GM12878 (cell line): Measurements from ENCODE around the gene EIF1. TPM values are rescaled to one million over a fixed set of nuclear protein-coding genes. Genes with fewer than 3 reads are reported as not detected.
A peak's percentile ranks its signal among the peaks of the same experiment; 100 is the strongest.

Experiments
- ATF7 ChIP-seq: fragments of 450-650 bp; IDR thresholded peaks from 2 replicates; pipeline ENCODE4 v1.6.1; 2016; ENCODE audit warnings: low read depth, mild to moderate bottlenecking
- BHLHE40 ChIP-seq, 2 experiments: fragments of 450-650 bp in 1 of 2; IDR thresholded peaks; 2 replicates each; pipeline ENCODE4 v1.6.1; 2011 to 2017; ENCODE audit warnings: low read depth in 2 of 2, borderline replicate concordance in 1 of 2, improper control_type of control experiment in 1 of 2, low read length in 1 of 2, mild to moderate bottlenecking in 1 of 2
- CBFB ChIP-seq: IDR thresholded peaks from 2 replicates; pipeline ENCODE4 v1.6.1; 2016; ENCODE audit warnings: antibody characterized with exemption, low read depth
- CEBPB ChIP-seq, 2 experiments: fragments of 150-350 bp in 1 of 2; IDR thresholded peaks; 2 replicates each; pipeline ENCODE4 v1.6.1; 2012 to 2014; ENCODE audit warnings: low read depth in 2 of 2, low read length in 2 of 2, borderline replicate concordance in 1 of 2, inconsistent platforms in 1 of 2
- HCFC1 ChIP-seq: fragments of 150-350 bp; IDR thresholded peaks from 2 replicates; pipeline ENCODE4 v1.6.1; 2014; ENCODE audit warnings: low read length
- MEF2B ChIP-seq: fragments of 450-650 bp; IDR thresholded peaks from 2 replicates; pipeline ENCODE4 v1.6.1; 2018; ENCODE audit warnings: mild to moderate bottlenecking, moderate library complexity; ENCODE audit not compliant: partially characterized antibody, poor library complexity, severe bottlenecking
- NFYA ChIP-seq: IDR thresholded peaks from 2 replicates; pipeline ENCODE4 v1.6.1; 2011; ENCODE audit warnings: low read depth, mild to moderate bottlenecking, low read length, improper control_type of control experiment, borderline replicate concordance
- PAX5 ChIP-seq: IDR thresholded peaks from 2 replicates; pipeline ENCODE4 v1.6.1; 2011; ENCODE audit warnings: low read depth, low read length, borderline replicate concordance
- RUNX3 ChIP-seq: IDR thresholded peaks from 2 replicates; pipeline ENCODE4 v1.6.1; 2012; ENCODE audit warnings: low read length, inconsistent platforms
- SMAD1 ChIP-seq: fragments of 450-650 bp; IDR thresholded peaks from 2 replicates; pipeline ENCODE4 v1.6.1; 2018; ENCODE audit warnings: mild to moderate bottlenecking, low read depth; ENCODE audit not compliant: partially characterized antibody
- SMARCA5 ChIP-seq: fragments of 450-650 bp; IDR thresholded peaks from 2 replicates; pipeline ENCODE4 v1.6.1; 2017; ENCODE audit warnings: mild to moderate bottlenecking
- SMC3 ChIP-seq: IDR thresholded peaks from 2 replicates; pipeline ENCODE4 v1.6.1; 2011; ENCODE audit warnings: low read length, improper control_type of control experiment, borderline replicate concordance
- SP1 ChIP-seq: IDR thresholded peaks from one replicate; pipeline ENCODE4 v1.6.1; 2011; ENCODE audit warnings: low read depth, low read length
- TCF3 ChIP-seq: IDR thresholded peaks from 2 replicates; pipeline ENCODE4 v1.6.1; 2012; ENCODE audit warnings: low read depth, mild to moderate bottlenecking, low read length, borderline replicate concordance; ENCODE audit not compliant: insufficient read depth
- YBX1 ChIP-seq: fragments of 450-650 bp; IDR thresholded peaks from 2 replicates; pipeline ENCODE4 v1.6.1; 2016; ENCODE audit warnings: antibody characterized with exemption
- polyA plus RNA-seq, 11 experiments: library from polyadenylated mRNA; depleted of rRNA in 4 of 11; unstranded in 6 of 11; stranded (reverse) in 5 of 11; fragments of >200 nt; fragmentation: Nextera tagmentation in 4 of 11; fragmentation: Illumina TruSeq in 1 of 11; extraction: Ambion mirVana in 4 of 11; extraction: Trizol in 1 of 11; gene quantifications; 1 replicate in 1 of 11; 2 replicates in 10 of 11; pipeline versions ENCODE4 v1.2.1 to v1.2.3, GENCODE V29; 2011 to 2016; ENCODE audit warnings: inconsistent platforms in 2 of 11, missing spikeins in 2 of 11, low read depth in 1 of 11
- total RNA-seq, 4 experiments: library from RNA; depleted of rRNA in 3 of 4; stranded (reverse); fragments of >200 nt in 3 of 4; fragmentation: Illumina TruSeq in 1 of 4; extraction: Trizol in 1 of 4; gene quantifications; 2 replicates each; pipeline versions ENCODE4 v1.2.1 to v1.2.3, GENCODE V29; 2013 to 2021
- TF ChIP-seq, protein P1 (sequence below): fragments of 450-650 bp; IDR thresholded peaks from 2 replicates; pipeline ENCODE4 v1.6.1; 2017; ENCODE audit warnings: mild to moderate bottlenecking, moderate library complexity
- TF ChIP-seq, protein P2 (sequence below): fragments of 450-650 bp; IDR thresholded peaks from 2 replicates; pipeline ENCODE4 v1.6.1; 2017; ENCODE audit warnings: mild to moderate bottlenecking, moderate library complexity
- TF ChIP-seq, protein P3 (sequence below): fragments of 450-650 bp; IDR thresholded peaks from 2 replicates; pipeline ENCODE4 v1.6.1; 2017; ENCODE audit warnings: low read depth, mild to moderate bottlenecking, moderate library complexity
- TF ChIP-seq, protein P4 (sequence below): fragments of 450-650 bp; IDR thresholded peaks from 2 replicates; pipeline ENCODE4 v1.6.1; 2016; ENCODE audit warnings: mild to moderate bottlenecking

Gene EIF1
- total and polyA plus RNA-seq, 10 of the 15 experiments (the other 5 are each of a cell fraction or from before 2014, with no cell fraction given), result 39.4 to 815 (median 480) TPM

DNA sequence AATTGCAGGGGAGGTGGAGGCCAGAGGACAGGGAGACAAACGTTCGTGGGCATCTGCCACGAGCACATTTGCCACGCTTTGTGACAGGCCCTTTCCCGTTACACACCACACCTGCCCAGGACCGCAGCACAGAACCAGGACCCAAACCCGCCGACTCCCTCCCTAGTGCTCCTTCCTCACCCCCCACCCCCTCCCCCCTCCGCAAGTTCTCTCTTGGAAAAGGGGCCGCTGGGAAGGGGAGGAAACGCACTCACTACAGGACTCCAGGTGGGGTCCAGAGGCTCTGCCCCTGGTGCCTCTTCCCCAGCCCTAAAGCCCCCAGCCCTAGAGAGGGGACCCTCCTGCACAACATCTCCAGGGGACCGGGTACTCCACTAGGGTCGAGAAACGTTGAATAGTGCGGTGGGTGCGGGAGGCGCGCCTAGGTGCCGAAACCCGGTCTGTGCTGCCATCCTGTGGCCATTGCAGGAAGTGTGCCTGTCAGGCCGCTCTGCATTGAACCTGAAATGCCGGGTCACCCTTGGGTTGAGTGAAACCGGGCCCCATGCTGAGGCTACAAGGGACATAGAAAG lies 21.9 kb upstream of the EIF1 start (continued):
- TF ChIP-seq, protein P1, sequence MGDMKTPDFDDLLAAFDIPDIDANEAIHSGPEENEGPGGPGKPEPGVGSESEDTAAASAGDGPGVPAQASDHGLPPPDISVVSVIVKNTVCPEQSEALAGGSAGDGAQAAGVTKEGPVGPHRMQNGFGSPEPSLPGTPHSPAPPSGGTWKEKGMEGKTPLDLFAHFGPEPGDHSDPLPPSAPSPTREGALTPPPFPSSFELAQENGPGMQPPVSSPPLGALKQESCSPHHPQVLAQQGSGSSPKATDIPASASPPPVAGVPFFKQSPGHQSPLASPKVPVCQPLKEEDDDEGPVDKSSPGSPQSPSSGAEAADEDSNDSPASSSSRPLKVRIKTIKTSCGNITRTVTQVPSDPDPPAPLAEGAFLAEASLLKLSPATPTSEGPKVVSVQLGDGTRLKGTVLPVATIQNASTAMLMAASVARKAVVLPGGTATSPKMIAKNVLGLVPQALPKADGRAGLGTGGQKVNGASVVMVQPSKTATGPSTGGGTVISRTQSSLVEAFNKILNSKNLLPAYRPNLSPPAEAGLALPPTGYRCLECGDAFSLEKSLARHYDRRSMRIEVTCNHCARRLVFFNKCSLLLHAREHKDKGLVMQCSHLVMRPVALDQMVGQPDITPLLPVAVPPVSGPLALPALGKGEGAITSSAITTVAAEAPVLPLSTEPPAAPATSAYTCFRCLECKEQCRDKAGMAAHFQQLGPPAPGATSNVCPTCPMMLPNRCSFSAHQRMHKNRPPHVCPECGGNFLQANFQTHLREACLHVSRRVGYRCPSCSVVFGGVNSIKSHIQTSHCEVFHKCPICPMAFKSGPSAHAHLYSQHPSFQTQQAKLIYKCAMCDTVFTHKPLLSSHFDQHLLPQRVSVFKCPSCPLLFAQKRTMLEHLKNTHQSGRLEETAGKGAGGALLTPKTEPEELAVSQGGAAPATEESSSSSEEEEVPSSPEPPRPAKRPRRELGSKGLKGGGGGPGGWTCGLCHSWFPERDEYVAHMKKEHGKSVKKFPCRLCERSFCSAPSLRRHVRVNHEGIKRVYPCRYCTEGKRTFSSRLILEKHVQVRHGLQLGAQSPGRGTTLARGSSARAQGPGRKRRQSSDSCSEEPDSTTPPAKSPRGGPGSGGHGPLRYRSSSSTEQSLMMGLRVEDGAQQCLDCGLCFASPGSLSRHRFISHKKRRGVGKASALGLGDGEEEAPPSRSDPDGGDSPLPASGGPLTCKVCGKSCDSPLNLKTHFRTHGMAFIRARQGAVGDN, result 0 out of 2 replicates have a peak, but pooled peaks have one; percentile 27
- TF ChIP-seq SP1 (peak; percentile 51), BHLHE40 (IDR thresholded peaks at IDR 0.05; ENCODE audit: borderline replicate concordance in 1 of 2, low read depth in 2 of 2, low read length in 1 of 2) (peak in 1 of 2 experiments; percentile 56; a peak in 2 of 4 replicates), PAX5 (peak; percentile 40; the same call in 1 of the 2 replicates), RUNX3 (0 out of 2 replicates have a peak, but pooled peaks have one; percentile 13), CBFB (no peak), MEF2B (no peak), HCFC1 (peak; percentile 26; the same call in 1 of the 2 replicates), YBX1 (no peak), SMC3 (peak; percentile 63), NFYA (no peak), TCF3 (0 out of 2 replicates have a peak, but pooled peaks have one; percentile 8), SMARCA5 (peak; percentile 49; the same call in 1 of the 2 replicates), ATF7 (no peak), SMAD1 (no peak), CEBPB (IDR thresholded peaks at IDR 0.05; ENCODE audit: borderline replicate concordance in 1 of 2, low read depth in 2 of 2, low read length in 2 of 2) (no peak)
- TF ChIP-seq, protein P2, sequence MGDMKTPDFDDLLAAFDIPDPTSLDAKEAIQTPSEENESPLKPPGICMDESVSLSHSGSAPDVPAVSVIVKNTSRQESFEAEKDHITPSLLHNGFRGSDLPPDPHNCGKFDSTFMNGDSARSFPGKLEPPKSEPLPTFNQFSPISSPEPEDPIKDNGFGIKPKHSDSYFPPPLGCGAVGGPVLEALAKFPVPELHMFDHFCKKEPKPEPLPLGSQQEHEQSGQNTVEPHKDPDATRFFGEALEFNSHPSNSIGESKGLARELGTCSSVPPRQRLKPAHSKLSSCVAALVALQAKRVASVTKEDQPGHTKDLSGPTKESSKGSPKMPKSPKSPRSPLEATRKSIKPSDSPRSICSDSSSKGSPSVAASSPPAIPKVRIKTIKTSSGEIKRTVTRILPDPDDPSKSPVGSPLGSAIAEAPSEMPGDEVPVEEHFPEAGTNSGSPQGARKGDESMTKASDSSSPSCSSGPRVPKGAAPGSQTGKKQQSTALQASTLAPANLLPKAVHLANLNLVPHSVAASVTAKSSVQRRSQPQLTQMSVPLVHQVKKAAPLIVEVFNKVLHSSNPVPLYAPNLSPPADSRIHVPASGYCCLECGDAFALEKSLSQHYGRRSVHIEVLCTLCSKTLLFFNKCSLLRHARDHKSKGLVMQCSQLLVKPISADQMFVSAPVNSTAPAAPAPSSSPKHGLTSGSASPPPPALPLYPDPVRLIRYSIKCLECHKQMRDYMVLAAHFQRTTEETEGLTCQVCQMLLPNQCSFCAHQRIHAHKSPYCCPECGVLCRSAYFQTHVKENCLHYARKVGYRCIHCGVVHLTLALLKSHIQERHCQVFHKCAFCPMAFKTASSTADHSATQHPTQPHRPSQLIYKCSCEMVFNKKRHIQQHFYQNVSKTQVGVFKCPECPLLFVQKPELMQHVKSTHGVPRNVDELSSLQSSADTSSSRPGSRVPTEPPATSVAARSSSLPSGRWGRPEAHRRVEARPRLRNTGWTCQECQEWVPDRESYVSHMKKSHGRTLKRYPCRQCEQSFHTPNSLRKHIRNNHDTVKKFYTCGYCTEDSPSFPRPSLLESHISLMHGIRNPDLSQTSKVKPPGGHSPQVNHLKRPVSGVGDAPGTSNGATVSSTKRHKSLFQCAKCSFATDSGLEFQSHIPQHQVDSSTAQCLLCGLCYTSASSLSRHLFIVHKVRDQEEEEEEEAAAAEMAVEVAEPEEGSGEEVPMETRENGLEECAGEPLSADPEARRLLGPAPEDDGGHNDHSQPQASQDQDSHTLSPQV, result no peak
- TF ChIP-seq, protein P3, sequence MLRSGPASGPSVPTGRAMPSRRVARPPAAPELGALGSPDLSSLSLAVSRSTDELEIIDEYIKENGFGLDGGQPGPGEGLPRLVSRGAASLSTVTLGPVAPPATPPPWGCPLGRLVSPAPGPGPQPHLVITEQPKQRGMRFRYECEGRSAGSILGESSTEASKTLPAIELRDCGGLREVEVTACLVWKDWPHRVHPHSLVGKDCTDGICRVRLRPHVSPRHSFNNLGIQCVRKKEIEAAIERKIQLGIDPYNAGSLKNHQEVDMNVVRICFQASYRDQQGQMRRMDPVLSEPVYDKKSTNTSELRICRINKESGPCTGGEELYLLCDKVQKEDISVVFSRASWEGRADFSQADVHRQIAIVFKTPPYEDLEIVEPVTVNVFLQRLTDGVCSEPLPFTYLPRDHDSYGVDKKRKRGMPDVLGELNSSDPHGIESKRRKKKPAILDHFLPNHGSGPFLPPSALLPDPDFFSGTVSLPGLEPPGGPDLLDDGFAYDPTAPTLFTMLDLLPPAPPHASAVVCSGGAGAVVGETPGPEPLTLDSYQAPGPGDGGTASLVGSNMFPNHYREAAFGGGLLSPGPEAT, result 0 out of 2 replicates have a peak, but pooled peaks have one; percentile 32
- TF ChIP-seq, protein P4, sequence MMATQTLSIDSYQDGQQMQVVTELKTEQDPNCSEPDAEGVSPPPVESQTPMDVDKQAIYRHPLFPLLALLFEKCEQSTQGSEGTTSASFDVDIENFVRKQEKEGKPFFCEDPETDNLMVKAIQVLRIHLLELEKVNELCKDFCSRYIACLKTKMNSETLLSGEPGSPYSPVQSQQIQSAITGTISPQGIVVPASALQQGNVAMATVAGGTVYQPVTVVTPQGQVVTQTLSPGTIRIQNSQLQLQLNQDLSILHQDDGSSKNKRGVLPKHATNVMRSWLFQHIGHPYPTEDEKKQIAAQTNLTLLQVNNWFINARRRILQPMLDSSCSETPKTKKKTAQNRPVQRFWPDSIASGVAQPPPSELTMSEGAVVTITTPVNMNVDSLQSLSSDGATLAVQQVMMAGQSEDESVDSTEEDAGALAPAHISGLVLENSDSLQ, result peak; percentile 72
